ENCODE data around the gene P2RX3. TPM values are rescaled to one million over a fixed set of nuclear protein-coding genes. Genes with fewer than 3 reads are reported as not detected.

P2RX3 gene
- total RNA-seq, 2 donors from 2014 or later: 0.40 TPM; not detected in 1

- intact Hi-C loops (cut with DNase I): loop anchor here (5.0 to 10.0 kb wide), 2 partner anchors 112 to 179 kb away; no protein-coding TSS in a partner anchor
- 22% methylated on average over 11 of the region's 11 CpGs for WGBS
- DNase-seq (ENCODE audit: low spot score): peak; percentile 77
- Histone ChIP-seq H3K36me3 (no peaks in the 10 kb centered on the region), H3K27ac (no peak overlapping the region), H3K9me3 (no peaks in the 10 kb centered on the region), H3K27me3 (replicated peaks; ENCODE audit: insufficient read depth) (no peaks in the 10 kb centered on the region), H3K4me3 (no peak overlapping the region), H3K4me1 (replicated peaks) (no peaks in the 10 kb centered on the region)
- no peak for TF ChIP-seq POLR2A (IDR thresholded peaks at IDR 0.05)
- TF ChIP-seq POLR2AphosphoS5 (IDR thresholded peaks at IDR 0.05): peak; percentile 8
- peak; percentile 63 to 77 (median 66) for TF ChIP-seq CTCF (IDR thresholded peaks at IDR 0.05)
These were observed 7.5 kb downstream of the P2RX3 start for GRCh38 chr11:57345555-57346211.

- Histone ChIP-seq H3K9me3 (no peaks in the 10 kb centered on the region), H3K27ac (no peak overlapping the region), H3K4me3 (no peak overlapping the region), H3K4me1 (replicated peaks) (no peaks in the 10 kb centered on the region), H3K27me3 (replicated peaks; ENCODE audit: insufficient read depth) (no peaks in the 10 kb centered on the region), H3K36me3 (no peaks in the 10 kb centered on the region)
- no peak for TF ChIP-seq CTCF (IDR thresholded peaks at IDR 0.05)
- TF ChIP-seq POLR2AphosphoS5 (IDR thresholded peaks at IDR 0.05): no peak
- intact Hi-C loops (cut with DNase I): loop anchor here (5.0 to 10.0 kb wide), 2 partner anchors 110 to 177 kb away; no protein-coding TSS in a partner anchor
- no peak for DNase-seq (ENCODE audit: low spot score)
- WGBS: 86% methylated on average over 9 of the region's 9 CpGs
These were observed 9.2 kb downstream of the P2RX3 start for GRCh38 chr11:57347336-57347735.

- no peak for DNase-seq (ENCODE audit: low spot score)
- intact Hi-C loops (cut with DNase I): loop anchor here (5.0 to 10.0 kb wide), 2 partner anchors 109 to 177 kb away; no protein-coding TSS in a partner anchor
- Histone ChIP-seq H3K9me3 (no peaks in the 10 kb centered on the region), H3K4me3 (no peak overlapping the region), H3K27ac (no peak overlapping the region), H3K36me3 (no peaks in the 10 kb centered on the region), H3K4me1 (replicated peaks) (no peaks in the 10 kb centered on the region), H3K27me3 (replicated peaks; ENCODE audit: insufficient read depth) (no peaks in the 10 kb centered on the region)
- WGBS: 67% methylated on average over 7 of the region's 7 CpGs
- TF ChIP-seq POLR2AphosphoS5 (IDR thresholded peaks at IDR 0.05): no peak
- TF ChIP-seq POLR2A (IDR thresholded peaks at IDR 0.05): no peak
- TF ChIP-seq CTCF (IDR thresholded peaks at IDR 0.05): no peak
These were observed 9.9 kb downstream of the P2RX3 start for GRCh38 chr11:57348052-57348451.

- H3K4me1 ChIP-seq (replicated peaks): no peaks in the 10 kb centered on the region
- intact Hi-C loops (cut with DNase I): loop anchor here (5.0 to 10.0 kb wide), 2 partner anchors 109 to 176 kb away; no protein-coding TSS in a partner anchor
- no peaks in the 10 kb centered on the region for H3K27me3 ChIP-seq (replicated peaks; ENCODE audit: insufficient read depth)
- H3K4me3 ChIP-seq: no peak overlapping the region
- H3K9me3 ChIP-seq: no peaks in the 10 kb centered on the region
- no peaks in the 10 kb centered on the region for H3K36me3 ChIP-seq
- H3K27ac ChIP-seq: no peak overlapping the region
- no peak for DNase-seq (ENCODE audit: low spot score)
- 92% methylated on average over 14 of the region's 14 CpGs for WGBS
- no peak for TF ChIP-seq CTCF (IDR thresholded peaks at IDR 0.05)
- no peak for TF ChIP-seq POLR2A (IDR thresholded peaks at IDR 0.05)
- no peak for TF ChIP-seq POLR2AphosphoS5 (IDR thresholded peaks at IDR 0.05)
These were observed 10.6 kb downstream of the P2RX3 start for GRCh38 chr11:57348636-57349313.

Measured in prostate gland (tissue), 2 donors.